H1 (cell line): ENCODE measurements around the gene SLC51B. TPM values are rescaled to one million over a fixed set of nuclear protein-coding genes. Genes with fewer than 3 reads are reported as not detected.

Experiments used
- CTCF ChIA-PET: fragments of 300-600 bp; sonication (Branson Sonifier 250); formaldehyde crosslinking; loops from one replicate; lab custom pipeline; 2021; ENCODE audit not compliant: partially characterized antibody; lab: Charles Lee
- POLR2A ChIA-PET: fragments of 300-600 bp; sonication (Branson Sonifier 250); formaldehyde crosslinking; loops from one replicate; lab custom pipeline; 2021; ENCODE audit warnings: inconsistent platforms; ENCODE audit not compliant: partially characterized antibody; lab: Charles Lee
- DNase-seq, 2 experiments: peaks; one replicate each; pipeline versions ENCODE4 v3.0.0 to v3.0.0-alpha.2; 2010 to 2022; ENCODE audit warnings: low spot score in 2 of 2, low read depth in 1 of 2, mixed read lengths in 1 of 2
- FAIRE-seq: peaks from 2 replicates; lab custom pipeline; 2011; peaks lifted over from hg19 to GRCh38; lab: Jason Lieb, UNC
- H2AFZ ChIP-seq: 2 replicates; pipeline ENCODE4 v1.8.1; 2012; ENCODE audit warnings: low read length, inconsistent platforms
- H2AK5ac ChIP-seq: 2 replicates; pipeline ENCODE4 v1.6.1; 2013; ENCODE audit warnings: low read depth, low read length
- H2BK120ac ChIP-seq: replicated peaks from 2 replicates; pipeline ENCODE3; 2013; ENCODE audit warnings: low read depth, low read length, inconsistent platforms
- H2BK12ac ChIP-seq: 2 replicates; pipeline ENCODE4 v1.6.1; 2013; ENCODE audit warnings: low read depth, low read length
- H2BK15ac ChIP-seq: 2 replicates; pipeline ENCODE4 v1.6.1; 2013; ENCODE audit warnings: low read length
- H2BK20ac ChIP-seq: 2 replicates; pipeline ENCODE4 v1.6.1; 2013; ENCODE audit warnings: low read length
- H2BK5ac ChIP-seq: 2 replicates; pipeline ENCODE4 v1.6.1; 2013; ENCODE audit warnings: low read depth, low read length
- H3K14ac ChIP-seq: 2 replicates; pipeline ENCODE4 v1.6.1; 2013; ENCODE audit warnings: inconsistent platforms; ENCODE audit not compliant: insufficient read length
- H3K18ac ChIP-seq: 2 replicates; pipeline ENCODE4 v1.6.1; 2013; ENCODE audit warnings: low read length; ENCODE audit errors: extremely low read depth
- H3K23ac ChIP-seq: 2 replicates; pipeline ENCODE4 v1.6.1; 2013; ENCODE audit warnings: inconsistent platforms; ENCODE audit not compliant: insufficient read length
- H3K23me2 ChIP-seq: 2 replicates; pipeline ENCODE4 v1.6.1; 2013; ENCODE audit warnings: low read depth, low read length
- H3K27ac ChIP-seq: 2 replicates; pipeline ENCODE4 v1.6.1; 2011; ENCODE audit warnings: low read depth, low read length, inconsistent platforms
- H3K27me3 ChIP-seq, 4 experiments: replicated peaks in 1 of 4; 1 replicate in 1 of 4; 2 replicates in 3 of 4; pipeline versions ENCODE4 v1.6.1 to v1.8.1; 2011 to 2013; ENCODE audit warnings: low read length in 3 of 4, mild to moderate bottlenecking in 3 of 4, inconsistent platforms in 2 of 4, mixed read lengths in 2 of 4, moderate library complexity in 1 of 4; ENCODE audit not compliant: control insufficient read depth in 3 of 4, insufficient read depth in 3 of 4; ENCODE audit errors: extremely low read depth in 1 of 4
- H3K36me3 ChIP-seq, 4 experiments: 2 replicates each; pipeline versions ENCODE4 v1.6.1 to v1.8.1; 2011 to 2013; ENCODE audit warnings: mild to moderate bottlenecking in 4 of 4, low read length in 3 of 4, moderate library complexity in 2 of 4, control low read depth in 1 of 4, inconsistent platforms in 1 of 4; ENCODE audit not compliant: insufficient read depth in 4 of 4, control insufficient read depth in 2 of 4
- H3K4ac ChIP-seq: replicated peaks from 2 replicates; pipeline ENCODE3; 2013; ENCODE audit warnings: low read length, low read depth, mixed read lengths, inconsistent platforms; ENCODE audit not compliant: insufficient read length
- H3K4me1 ChIP-seq, 4 experiments: replicated peaks in 1 of 4; 1 replicate in 1 of 4; 2 replicates in 3 of 4; pipeline versions ENCODE4 v1.6.1 to v1.8.1; 2011 to 2013; ENCODE audit warnings: low read length in 3 of 4, inconsistent platforms in 2 of 4, mixed read lengths in 1 of 4; ENCODE audit not compliant: insufficient read depth in 4 of 4, control insufficient read depth in 3 of 4
- H3K4me2 ChIP-seq, 2 experiments: 2 replicates each; pipeline versions ENCODE4 v1.6.1 to v1.8.1; 2011 to 2013; ENCODE audit warnings: low read depth in 2 of 2, low read length in 2 of 2, control low read depth in 1 of 2, inconsistent platforms in 1 of 2, mild to moderate bottlenecking in 1 of 2; ENCODE audit not compliant: insufficient read depth in 1 of 2
- H3K4me3 ChIP-seq, 4 experiments: fragments of 200-600, 300-600 bp in 1 of 4; sonication (generic), shearing (Covaris generic), sonication (Bioruptor Twin) in 1 of 4; 2 replicates each; pipeline versions ENCODE4 v1.5.1 to v1.8.1; 2011 to 2016; ENCODE audit warnings: low read length in 4 of 4, low read depth in 3 of 4, control low read depth in 2 of 4, inconsistent platforms in 2 of 4, mild to moderate bottlenecking in 2 of 4, mixed read lengths in 1 of 4, moderate library complexity in 1 of 4; ENCODE audit not compliant: insufficient read depth in 2 of 4; ENCODE audit errors: extremely low read depth in 1 of 4
- H3K56ac ChIP-seq: replicated peaks from 2 replicates; pipeline ENCODE3; 2013; ENCODE audit warnings: low read depth, mild to moderate bottlenecking, mixed read lengths, low read length, inconsistent platforms; ENCODE audit not compliant: insufficient read length
- H3K79me1 ChIP-seq: 2 replicates; pipeline ENCODE4 v1.6.1; 2013; ENCODE audit warnings: low read depth, low read length, control low read depth
- H3K79me2 ChIP-seq, 2 experiments: 2 replicates each; pipeline versions ENCODE4 v1.6.1 to v1.8.1; 2012 to 2013; ENCODE audit warnings: low read length in 2 of 2, mild to moderate bottlenecking in 2 of 2, inconsistent platforms in 1 of 2; ENCODE audit not compliant: insufficient read depth in 2 of 2, control insufficient read depth in 1 of 2
- H3K9ac ChIP-seq, 4 experiments: replicated peaks in 1 of 4; 1 replicate in 1 of 4; 2 replicates in 3 of 4; pipeline versions ENCODE4 v1.6.1 to v1.8.1; 2011 to 2013; ENCODE audit warnings: low read depth in 3 of 4, low read length in 3 of 4, control low read depth in 2 of 4, mild to moderate bottlenecking in 2 of 4, moderate library complexity in 2 of 4, inconsistent platforms in 1 of 4; ENCODE audit errors: extremely low read depth in 1 of 4
- H3K9me3 ChIP-seq, 2 experiments: 2 replicates each; pipeline versions ENCODE4 v1.6.1 to v1.8.1; 2012 to 2013; ENCODE audit warnings: mild to moderate bottlenecking in 2 of 2, moderate library complexity in 2 of 2, control low read depth in 1 of 2, inconsistent platforms in 1 of 2, low read depth in 1 of 2, low read length in 1 of 2, mixed read lengths in 1 of 2; ENCODE audit not compliant: insufficient read depth in 2 of 2
- H4K20me1 ChIP-seq, 2 experiments: replicated peaks in 1 of 2; 2 replicates each; pipeline versions ENCODE3 to v1.8.1; 2011 to 2013; ENCODE audit warnings: inconsistent platforms in 2 of 2, low read length in 2 of 2, mild to moderate bottlenecking in 1 of 2; ENCODE audit not compliant: insufficient read depth in 2 of 2, control insufficient read depth in 1 of 2
- H4K5ac ChIP-seq: 2 replicates; pipeline ENCODE4 v1.6.1; 2013; ENCODE audit warnings: low read length, low read depth, mixed read lengths, inconsistent platforms; ENCODE audit not compliant: insufficient read length
- H4K8ac ChIP-seq: 2 replicates; pipeline ENCODE4 v1.8.0; 2013; ENCODE audit warnings: mild to moderate bottlenecking, moderate library complexity, low read length, inconsistent platforms; ENCODE audit not compliant: insufficient read depth; ENCODE audit errors: extremely low read depth
- H4K91ac ChIP-seq: replicated peaks from 2 replicates; pipeline ENCODE3; 2013; ENCODE audit warnings: low read length, mixed read lengths, inconsistent platforms; ENCODE audit not compliant: insufficient read length
- ASH2L ChIP-seq: fragments of 200-600, 300-600 bp; sonication (generic); IDR thresholded peaks from one replicate; pipeline ENCODE4 v1.7.1; 2017; ENCODE audit warnings: low read length
- CEBPB ChIP-seq: IDR thresholded peaks from 2 replicates; pipeline ENCODE4 v1.6.1; 2012; ENCODE audit warnings: low read depth, low read length
- EZH2 ChIP-seq: fragments of 200-600 bp; sonication (generic); IDR thresholded peaks from 2 replicates; pipeline ENCODE4 v1.7.1; 2012; ENCODE audit warnings: low read depth, mild to moderate bottlenecking, moderate library complexity, low read length, inconsistent platforms; ENCODE audit not compliant: severe bottlenecking
- HDAC6 ChIP-seq: IDR thresholded peaks from one replicate; pipeline ENCODE4 v1.7.1; 2012; ENCODE audit warnings: low read depth, mild to moderate bottlenecking, inconsistent platforms, low read length, moderate library complexity
- JUN ChIP-seq: IDR thresholded peaks from 2 replicates; pipeline ENCODE4 v1.6.1; 2011; ENCODE audit warnings: low read depth, mild to moderate bottlenecking, improper control_type of control experiment, low read length
- KDM4A ChIP-seq: IDR thresholded peaks from one replicate; pipeline ENCODE4 v1.7.1; 2012; ENCODE audit warnings: low read depth, mild to moderate bottlenecking, moderate library complexity, low read length, inconsistent platforms; ENCODE audit not compliant: severe bottlenecking
- RFX5 ChIP-seq: IDR thresholded peaks from 2 replicates; pipeline ENCODE4 v1.6.1; 2011; ENCODE audit warnings: low read depth, low read length, improper control_type of control experiment, borderline replicate concordance
- RXRA ChIP-seq: IDR thresholded peaks from 2 replicates; pipeline ENCODE4 v1.6.1; 2011; ENCODE audit warnings: low read depth, mild to moderate bottlenecking, low read length, moderate library complexity; ENCODE audit not compliant: insufficient read depth
- SUZ12 ChIP-seq: fragments of 200-600 bp; sonication (generic); IDR thresholded peaks from 2 replicates; pipeline ENCODE4 v1.6.1; 2012; ENCODE audit warnings: mild to moderate bottlenecking, inconsistent platforms, low read length, moderate library complexity, mixed read lengths
- TAF1 ChIP-seq: IDR thresholded peaks from 2 replicates; pipeline ENCODE4 v1.6.1; 2011; ENCODE audit warnings: mild to moderate bottlenecking, low read depth, low read length
- WGBS, 2 experiments: shearing (Covaris generic) in 1 of 2; methylation state at CpG; one replicate each; pipeline versions ENCODE4 v1.1.6 to v1.1.7; 2013 to 2015; ENCODE audit warnings: low lambda C conversion rate in 2 of 2, mixed read lengths in 2 of 2, inconsistent platforms in 1 of 2, low coverage in 1 of 2, missing lambda C conversion rate in 1 of 2; ENCODE audit not compliant: insufficient replicate concordance in 2 of 2, insufficient coverage in 1 of 2, insufficient read length in 1 of 2; ENCODE audit errors: extremely low coverage in 1 of 2, missing lambda C conversion rate in 1 of 2; 5-methylcytosine and 5-hydroxymethylcytosine counted together
- polyA plus RNA-seq, 7 experiments: library from polyadenylated mRNA; depleted of rRNA in 3 of 7; stranded (reverse) in 5 of 7; unstranded in 2 of 7; fragments of >200 nt in 5 of 7; fragments of 200-250 nt in 2 of 7; gene quantifications; 1 replicate in 5 of 7; 2 replicates in 1 of 7; 4 replicates in 1 of 7; pipeline versions ENCODE4 v1.2.1 to v1.2.3, GENCODE V29; 2011 to 2013; ENCODE audit warnings: missing spikeins in 2 of 7, mixed read lengths in 2 of 7
- total RNA-seq: library from RNA; stranded (reverse); fragmentation: NEBNext Ultra II Directional; extraction: Animal tissue kit (Norgen Biotek cat#: 25700); gene quantifications from 2 replicates; pipeline ENCODE4 v1.2.1, GENCODE V29; 2021
- TF ChIP-seq, protein P1 (sequence below): IDR thresholded peaks from 2 replicates; pipeline ENCODE4 v1.6.1; 2012; ENCODE audit warnings: inconsistent platforms

The SLC51B gene
- total and polyA plus RNA-seq, 2 of the 8 experiments (the other 6 are each of a cell fraction or from before 2014, with no cell fraction given) = not detected

DNA sequence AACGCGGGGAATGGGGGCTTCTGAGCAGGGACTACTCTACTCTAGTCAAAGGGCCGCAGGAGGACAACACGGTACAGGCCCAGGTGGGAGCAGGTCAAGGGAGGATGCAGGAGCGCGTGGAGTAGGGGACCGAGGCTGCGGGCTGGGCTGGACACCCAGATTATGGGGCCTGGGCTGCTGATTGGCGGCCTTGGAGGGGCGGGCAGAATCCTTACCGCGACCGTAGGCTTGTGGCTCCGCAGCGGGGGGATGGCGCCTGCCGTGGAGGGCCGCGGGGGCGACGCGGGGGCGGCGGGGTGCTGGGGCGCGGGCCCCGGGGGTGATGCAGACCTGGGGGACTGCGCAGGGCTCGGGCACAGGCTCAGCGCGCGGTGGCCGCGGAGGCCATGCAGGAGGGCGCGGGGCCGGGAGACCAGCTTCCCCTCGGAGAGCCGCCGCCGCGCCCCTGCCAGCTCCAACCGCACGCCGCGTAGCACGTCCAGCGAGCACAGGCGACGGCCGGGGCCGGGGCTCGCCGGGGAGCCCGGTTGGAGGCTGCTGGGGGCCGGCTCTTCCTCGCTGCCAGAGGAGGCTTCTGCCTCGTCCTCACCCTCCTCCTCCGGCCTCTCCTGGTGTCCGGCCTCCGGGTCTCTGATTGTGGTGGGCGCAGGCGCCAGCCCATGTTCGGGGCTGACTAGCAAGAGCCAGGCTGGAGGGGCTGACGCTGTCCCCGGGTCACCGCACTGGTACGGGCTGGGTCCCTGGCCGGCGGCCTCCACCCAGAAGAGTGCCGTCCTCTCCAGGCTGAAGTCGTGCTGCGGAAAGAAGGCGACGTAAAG lies 56.9 kb downstream of the SLC51B start:
- POLR2A ChIA-PET = interaction anchor here (0.8 to 2.0 kb wide), 13 partner anchors 8 to 203 kb away, joined by 3 to 10 read pairs (median 4); partner anchors contain the start of genes CLPX, PDCD7, RNU5B-1 and UBAP1L
- H3K4me2 ChIP-seq = peak overlapping the region; percentile 72 to 98
- no peak for TF ChIP-seq JUN
- TF ChIP-seq, protein P1, sequence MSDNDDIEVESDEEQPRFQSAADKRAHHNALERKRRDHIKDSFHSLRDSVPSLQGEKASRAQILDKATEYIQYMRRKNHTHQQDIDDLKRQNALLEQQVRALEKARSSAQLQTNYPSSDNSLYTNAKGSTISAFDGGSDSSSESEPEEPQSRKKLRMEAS = peak; percentile 48
- no peak for TF ChIP-seq RFX5
- 0 out of 2 replicates have a peak, but pooled peaks have one; percentile 10 for TF ChIP-seq TAF1
- no peak for TF ChIP-seq HDAC6
- TF ChIP-seq SUZ12 = 0 out of 2 replicates have a peak, but pooled peaks have one; percentile 24
- TF ChIP-seq CEBPB = no peak
- peak; percentile 51 for TF ChIP-seq ASH2L
- peak; percentile 38 for TF ChIP-seq EZH2
- TF ChIP-seq RXRA = no peak
- TF ChIP-seq KDM4A = peak; percentile 92

More for the DNA sequence above, 56.9 kb downstream of the SLC51B start:
- H2BK5ac ChIP-seq = no peak overlapping the region
- H3K4ac ChIP-seq = peak overlapping the region; percentile 61
- H4K20me1 ChIP-seq = no peaks in the 10 kb centered on the region
- DNase-seq (peak in 1 of 2 experiments; percentile 84), FAIRE-seq (no peak)
- H3K23me2 ChIP-seq = peaks cover 5% of the 10 kb centered on the region; the same call in 1 of the 2 replicates
- H4K8ac ChIP-seq = peak overlapping the region; percentile 71; the same call in 1 of the 2 replicates
- H3K4me3 ChIP-seq = peak overlapping the region; percentile 36 to 67 (median 58)
- WGBS, 2 experiments = 10% methylated on average over 38 of the region's 75 CpGs; no CpG with 5 or more reads in 1 of the 2 experiments
- H3K18ac ChIP-seq = peak overlapping the region; percentile 94
- H3K4me1 ChIP-seq = peaks cover 0 to 2% (median 0%) of the 10 kb centered on the region in 4 experiments; a peak in 2 of 7 replicates
- H3K27ac ChIP-seq = no peak overlapping the region
- H4K5ac ChIP-seq = peak overlapping the region; percentile 57
- no peak overlapping the region for H3K56ac ChIP-seq
- H2BK20ac ChIP-seq = no peak overlapping the region
- no peaks in the 10 kb centered on the region for H3K36me3 ChIP-seq
- H3K23ac ChIP-seq = no peak overlapping the region
- no peaks in the 10 kb centered on the region for H3K79me2 ChIP-seq
- H2BK120ac ChIP-seq = no peak overlapping the region
- CTCF ChIA-PET = interaction anchor here (0.6 to 9.6 kb wide), 29 partner anchors 9 to 301 kb away, joined by 3 to 259 read pairs (median 4); partner anchors contain the start of genes KBTBD13, RASL12 and UBAP1L
- H3K9ac ChIP-seq = peak overlapping the region in 2 of 4 experiments; percentile 20 to 23; a peak in 4 of 7 replicates
- H3K14ac ChIP-seq = no peak overlapping the region
- H3K27me3 ChIP-seq = peaks cover 0 to 11% (median 5%) of the 10 kb centered on the region in 4 experiments; a peak in 3 of 7 replicates
- peak overlapping the region; percentile 96 for H2AFZ ChIP-seq
- H3K9me3 ChIP-seq = no peaks in the 10 kb centered on the region
- no peaks in the 10 kb centered on the region for H3K79me1 ChIP-seq
- no peak overlapping the region for H2BK12ac ChIP-seq
- H2BK15ac ChIP-seq = peak overlapping the region; percentile 81; the same call in 1 of the 2 replicates
- H2AK5ac ChIP-seq = no peak overlapping the region
- H4K91ac ChIP-seq = peak overlapping the region; percentile 82
